Frontal cortex (tissue), 4 donors: ENCODE data around the gene PPFIBP2. TPM values are rescaled to one million over a fixed set of nuclear protein-coding genes. Genes with fewer than 3 reads are reported as not detected.

Experiments
- DNase-seq, 2 donors: peaks; one replicate each; pipeline ENCODE4 v3.0.0; 2012; ENCODE audit warnings: low spot score in 2 of 2
- FAIRE-seq: peaks from 2 replicates; lab custom pipeline; 2012; peaks lifted over from hg19 to GRCh38; lab: Jason Lieb, UNC
- total RNA-seq: library from RNA; depleted of rRNA; stranded (reverse); fragments of >200 nt; gene quantifications from one replicate; pipeline ENCODE4 v1.2.3, GENCODE V29; 2014
- donor health status: control.
- donor health status: control.
- donor health status: control.

PPFIBP2 gene
- total RNA-seq, 1 donor from 2014 or later = 11.4 TPM

DNA sequence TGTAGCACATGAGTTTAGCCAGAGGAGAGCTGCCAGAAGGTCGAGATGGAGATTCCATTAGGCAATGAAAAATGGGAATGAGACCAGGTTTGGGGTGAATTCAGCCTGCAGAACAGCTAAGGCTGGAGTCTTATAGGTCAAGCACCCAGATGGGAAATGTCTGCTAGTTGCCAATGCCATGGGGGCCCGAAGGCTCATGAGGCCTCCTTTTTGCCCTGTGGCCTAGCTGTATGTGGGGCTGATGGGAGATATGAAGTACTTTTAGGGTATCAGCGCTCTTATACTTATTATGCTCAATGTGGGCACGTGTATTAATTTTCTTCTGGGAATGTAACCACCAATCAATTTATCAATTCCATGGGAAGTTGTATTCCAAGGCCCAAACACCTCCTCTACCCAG lies 8.7 kb downstream of the PPFIBP2 start:
- no peak for FAIRE-seq

GRCh38 chr11:7523416-7524210 lies 9.8 kb downstream of the PPFIBP2 start:
- no peak for FAIRE-seq
- no peak for DNase-seq

More for the DNA sequence above, 8.7 kb downstream of the PPFIBP2 start:
- DNase-seq = no peak

- FAIRE-seq = no peak
- DNase-seq = no peak
Observed at GRCh38 chr11:7524462-7525235, 10.8 kb downstream of the PPFIBP2 start.

GRCh38 chr11:7525424-7525823 lies 11.6 kb downstream of the PPFIBP2 start:
- FAIRE-seq = no peak
- DNase-seq = no peak

DNA sequence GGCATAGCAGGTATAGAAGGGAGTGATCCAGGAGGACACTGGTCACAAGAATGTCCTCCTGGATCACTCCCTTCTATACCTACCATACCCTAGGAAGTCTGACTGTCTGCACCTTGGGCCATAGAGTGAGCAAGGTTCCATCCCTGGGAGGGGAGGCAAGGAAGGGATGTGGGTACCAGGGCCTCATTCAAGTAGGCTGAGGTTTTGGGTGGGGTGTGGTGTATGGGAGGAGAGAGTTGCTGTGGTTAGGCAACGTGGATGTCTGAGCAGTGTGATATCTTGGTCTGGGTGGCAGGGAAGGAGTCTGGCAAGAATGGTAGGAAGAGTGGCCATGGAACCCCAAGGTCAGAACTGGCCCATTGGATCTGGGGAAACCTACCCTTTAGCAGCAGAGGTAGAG lies 13.2 kb downstream of the PPFIBP2 start:
- DNase-seq (no peak), FAIRE-seq (no peak)

GRCh38 chr11:7528514-7529049 lies 14.8 kb downstream of the PPFIBP2 start:
- FAIRE-seq (no peak), DNase-seq (no peak)

GRCh38 chr11:7530013-7530640 lies 16.3 kb downstream of the PPFIBP2 start:
- no peak for FAIRE-seq
- no peak for DNase-seq

DNA sequence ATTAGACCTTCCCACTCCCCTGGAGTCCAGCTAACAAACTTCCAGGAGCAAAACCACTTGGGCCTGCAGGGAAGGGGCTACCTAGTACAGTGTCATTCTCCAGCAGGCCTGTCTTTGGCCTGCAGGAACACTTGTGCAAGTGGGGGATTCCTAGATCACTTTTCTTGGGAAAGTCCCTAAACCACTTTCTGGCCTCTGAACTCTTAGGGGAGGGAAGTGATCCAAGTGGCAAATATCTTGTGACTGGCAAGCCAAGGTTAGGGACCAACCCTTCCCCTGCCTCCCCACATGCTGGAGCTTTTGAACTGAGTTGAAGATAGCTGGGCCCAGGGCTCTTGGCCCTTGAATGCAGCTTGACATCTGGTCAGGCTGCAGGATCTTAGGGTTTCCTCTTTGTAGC lies 17.2 kb downstream of the PPFIBP2 start:
- no peak for DNase-seq
- FAIRE-seq = no peak

- FAIRE-seq = no peak
- no peak for DNase-seq
Observed at GRCh38 chr11:7532405-7533145, 18.8 kb downstream of the PPFIBP2 start.

GRCh38 chr11:7533199-7534041 lies 19.6 kb downstream of the PPFIBP2 start:
- FAIRE-seq (no peak), DNase-seq (no peak)

- FAIRE-seq = no peak
- no peak for DNase-seq
Observed at GRCh38 chr11:7534042-7534378, 20.2 kb downstream of the PPFIBP2 start.

- DNase-seq (no peak), FAIRE-seq (no peak)
Observed at GRCh38 chr11:7536100-7536499, 22.3 kb downstream of the PPFIBP2 start.

DNA sequence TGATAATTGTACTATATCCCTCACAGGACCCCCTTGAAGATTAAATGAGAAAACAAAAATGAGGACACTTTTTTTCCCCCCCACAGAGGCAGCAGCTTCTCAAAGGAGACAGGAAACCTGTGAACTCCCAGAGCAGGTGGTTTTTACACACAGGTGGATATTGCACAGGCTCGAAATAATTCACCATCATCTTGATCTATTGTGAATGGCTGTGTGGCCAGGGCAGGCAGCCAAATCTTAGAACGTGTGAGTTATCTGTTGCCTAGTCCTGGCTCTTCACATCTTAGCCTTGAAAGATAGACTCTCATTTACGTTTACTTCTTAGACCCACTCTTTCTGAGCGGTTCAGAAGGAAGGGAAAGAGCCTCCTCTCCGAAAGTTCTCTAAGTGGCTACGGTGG lies 23.5 kb downstream of the PPFIBP2 start:
- FAIRE-seq (no peak), DNase-seq (no peak)

GRCh38 chr11:7538031-7538430 lies 24.2 kb downstream of the PPFIBP2 start:
- DNase-seq = no peak
- no peak for FAIRE-seq

DNA sequence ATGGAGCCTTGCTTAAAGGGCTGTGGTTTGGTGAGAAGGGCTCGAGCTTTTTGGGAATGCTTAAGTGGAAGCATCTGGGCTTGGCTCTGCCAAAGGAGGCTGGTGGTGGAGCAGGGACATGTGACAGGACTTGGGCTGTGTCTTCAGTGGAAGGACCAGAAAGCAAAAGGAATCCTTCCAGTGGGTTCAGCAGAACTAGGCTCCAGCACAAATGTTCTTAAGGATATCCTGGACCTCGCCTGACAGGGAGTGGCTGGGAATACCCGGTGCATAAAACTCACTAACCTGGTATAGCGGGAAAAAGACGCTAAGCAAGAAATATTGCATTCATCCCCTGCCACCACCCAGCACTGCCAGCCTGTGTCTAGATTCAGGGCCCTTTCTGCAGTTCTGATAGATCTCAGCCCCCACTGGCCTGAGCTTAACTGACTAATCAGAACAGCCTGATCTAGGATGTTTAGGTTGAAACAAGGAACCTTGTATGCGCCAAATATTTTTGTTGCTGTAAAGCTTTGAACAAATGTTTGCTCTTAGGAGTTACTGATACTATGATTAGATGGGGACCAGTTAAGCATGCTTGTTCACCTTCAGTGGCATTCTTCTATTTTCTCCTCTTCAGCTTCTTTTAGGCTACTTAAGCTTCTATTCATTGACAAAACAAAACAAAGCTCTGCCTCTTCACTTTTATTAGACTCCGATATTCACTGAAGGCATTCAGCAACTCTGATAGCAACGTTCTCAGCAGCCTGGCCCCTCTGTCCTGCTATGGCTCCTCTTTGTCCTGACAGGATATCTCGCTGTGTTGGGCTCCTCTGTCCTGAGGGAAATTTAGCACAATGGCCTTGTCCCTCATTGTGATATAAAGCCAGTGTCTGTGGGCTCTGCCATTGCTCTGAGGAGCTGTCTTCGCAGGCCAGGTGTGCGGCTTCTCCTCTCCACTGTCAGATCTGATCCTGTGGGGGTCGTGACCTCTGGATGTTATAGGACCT lies 25.0 kb downstream of the PPFIBP2 start:
- no peak for DNase-seq
- FAIRE-seq = no peak

DNA sequence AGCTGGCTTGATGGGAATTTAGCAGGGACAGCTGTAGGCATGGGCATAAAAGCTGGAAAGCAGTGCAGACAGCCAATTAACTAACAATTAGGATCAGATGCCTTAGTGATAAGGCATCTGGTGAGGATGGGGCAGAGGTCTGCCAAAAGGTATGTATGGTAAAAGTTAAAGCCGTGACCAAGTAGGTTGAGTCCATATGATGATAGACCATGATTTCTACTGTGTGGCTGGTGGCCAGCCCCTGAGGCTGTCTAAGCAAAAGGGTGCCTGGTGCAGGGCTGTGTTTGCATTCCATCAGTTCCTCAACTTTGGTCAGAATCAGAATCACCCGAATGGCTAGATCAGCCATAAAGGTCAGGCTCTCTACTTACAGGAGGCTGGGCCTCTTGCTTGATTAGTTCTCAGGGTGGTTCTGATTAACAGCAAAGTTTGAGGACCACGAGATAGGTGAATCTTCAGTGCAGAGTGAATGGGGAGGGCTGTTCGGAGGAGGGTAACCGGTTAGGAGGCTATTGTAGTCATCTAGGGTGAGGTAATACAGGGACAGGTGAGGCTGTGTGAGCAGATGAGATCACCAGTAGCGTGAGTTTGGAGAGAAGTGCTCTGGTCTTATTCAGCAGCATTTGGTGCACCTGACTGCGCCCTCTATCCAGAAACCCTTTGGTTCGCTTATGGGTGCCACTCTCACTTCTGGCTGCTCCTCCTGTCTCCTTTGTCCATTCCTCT lies 27.2 kb downstream of the PPFIBP2 start:
- FAIRE-seq = no peak

GRCh38 chr11:7543302-7543701 lies 29.5 kb downstream of the PPFIBP2 start:
- FAIRE-seq = no peak
- DNase-seq = no peak

More for the DNA sequence above, 27.2 kb downstream of the PPFIBP2 start:
- DNase-seq = no peak
